ENCODE measurements around the gene CBLB.

CBLB gene

GRCh38 chr3:105613120-105613519 is 255.7 kb downstream of the CBLB start:
- DNase-seq, result no peak

- DNase-seq, result peak; percentile 72
These were observed 257.3 kb downstream of the CBLB start for GRCh38 chr3:105611304-105612192.

GRCh38 chr3:105610473-105610872 is 258.3 kb downstream of the CBLB start:
- DNase-seq, result no peak

- DNase-seq, result no peak
These were observed 260.2 kb downstream of the CBLB start for GRCh38 chr3:105608623-105609022.

- DNase-seq, result no peak
These were observed 262.8 kb downstream of the CBLB start for GRCh38 chr3:105606016-105606415.
